SK-N-SH treated with all-trans-retinoic acid at 6 μM for 48 hours (cell line): Measurements from ENCODE around the gene ZNF736.
A peak's percentile ranks its signal among the peaks of the same experiment; 100 is the strongest.
"Not testable (repeated sequence)": the region's sequence is repeated elsewhere in the genome, so short reads cannot be mapped to it uniquely, and the experiment has no call there.

Experiments
- ATAC-seq: fragments of 200-7000 bp; cut with Tn5 transposase; 3 replicates; pipeline ENCODE4 v1.9.1; 2020; ENCODE audit warnings: mild to moderate bottlenecking, moderate library complexity
- BACH2 ChIP-seq: fragments of 250-450 bp; sonication (Bioruptor Pico); IDR thresholded peaks from 2 replicates; pipeline ENCODE4 v1.9.0; 2021; ENCODE audit warnings: mild to moderate bottlenecking, borderline replicate concordance
- CSDC2 ChIP-seq: fragments of 250-450 bp; sonication (Bioruptor Pico); IDR thresholded peaks from 2 replicates; pipeline ENCODE4 v1.5.0; 2020; ENCODE audit warnings: mild to moderate bottlenecking, moderate library complexity
- ESRRG ChIP-seq: fragments of 250-450 bp; sonication (Bioruptor Pico); IDR thresholded peaks from 2 replicates; pipeline ENCODE4 v1.6.1; 2021; ENCODE audit warnings: mild to moderate bottlenecking
- GLIS3 ChIP-seq: fragments of 250-450 bp; sonication (Bioruptor Pico); IDR thresholded peaks from 2 replicates; pipeline ENCODE4 v1.5.0; 2020; ENCODE audit warnings: mild to moderate bottlenecking, moderate library complexity
- ISL1 ChIP-seq: fragments of 250-450 bp; sonication (Bioruptor Pico); IDR thresholded peaks from 2 replicates; pipeline ENCODE4 v2.1.2; 2022; ENCODE audit warnings: mild to moderate bottlenecking, moderate library complexity
- POU6F1 ChIP-seq: fragments of 250-450 bp; sonication (Bioruptor Pico); IDR thresholded peaks from 2 replicates; pipeline ENCODE4 v1.8.0; 2021; ENCODE audit warnings: low read depth, mild to moderate bottlenecking, moderate library complexity, borderline replicate concordance
- PPARA ChIP-seq: fragments of 250-450 bp; sonication (Bioruptor Pico); IDR thresholded peaks from 2 replicates; pipeline ENCODE4 v1.5.0; 2020; ENCODE audit warnings: mild to moderate bottlenecking, borderline replicate concordance
- RARB ChIP-seq: fragments of 250-450 bp; sonication (Bioruptor Pico); IDR thresholded peaks from 2 replicates; pipeline ENCODE4 v1.8.0; 2021; ENCODE audit warnings: mild to moderate bottlenecking, moderate library complexity
- SNAI2 ChIP-seq: fragments of 250-450 bp; sonication (Bioruptor Pico); IDR thresholded peaks from 2 replicates; pipeline ENCODE4 v1.5.0; 2020; ENCODE audit warnings: mild to moderate bottlenecking, moderate library complexity
- TCF4 ChIP-seq: fragments of 250-450 bp; sonication (Bioruptor Pico); IDR thresholded peaks from 2 replicates; pipeline ENCODE4 v1.8.0; 2021; ENCODE audit warnings: mild to moderate bottlenecking, moderate library complexity, borderline replicate concordance
- TSHZ2 ChIP-seq: fragments of 250-450 bp; sonication (Bioruptor Pico); IDR thresholded peaks from 2 replicates; pipeline ENCODE4 v1.5.0; 2020; ENCODE audit warnings: mild to moderate bottlenecking, moderate library complexity
- ZFP3 ChIP-seq: fragments of 250-450 bp; sonication (Bioruptor Pico); IDR thresholded peaks from 2 replicates; pipeline ENCODE4 v1.5.0; 2020; ENCODE audit warnings: mild to moderate bottlenecking, moderate library complexity
- ZNF565 ChIP-seq: fragments of 450-650 bp; formaldehyde crosslinking; conservative IDR thresholded peaks from 2 replicates; pipeline ENCODE4 v1.5.0; 2020; ENCODE audit warnings: low read depth, mild to moderate bottlenecking, moderate library complexity
- ZNF70 ChIP-seq: fragments of 450-650 bp; formaldehyde crosslinking; IDR thresholded peaks from 2 replicates; pipeline ENCODE4 v1.5.0; 2020; ENCODE audit warnings: mild to moderate bottlenecking, moderate library complexity
- TF ChIP-seq, protein P1 (sequence below): fragments of 250-450 bp; sonication (Bioruptor Pico); IDR thresholded peaks from 2 replicates; pipeline ENCODE4 v1.5.1; 2020; ENCODE audit warnings: low read depth, mild to moderate bottlenecking, moderate library complexity
- TF ChIP-seq, protein P2 (sequence below): fragments of 250-450 bp; sonication (Bioruptor Pico); IDR thresholded peaks from 2 replicates; pipeline ENCODE4 v1.5.1; 2021; ENCODE audit warnings: mild to moderate bottlenecking, moderate library complexity

The ZNF736 gene

GRCh38 chr7:64312826-64313225 is 935 bp upstream of the ZNF736 start:
- TF ChIP-seq TCF4: no peak
- no peak for TF ChIP-seq CSDC2 (CRISPR knock-in tag)
- no peak for TF ChIP-seq SNAI2 (CRISPR knock-in tag)
- no peak for TF ChIP-seq TSHZ2 (CRISPR knock-in tag)
- no peak for TF ChIP-seq RARB (CRISPR knock-in tag)
- no peak for ATAC-seq

DNA sequence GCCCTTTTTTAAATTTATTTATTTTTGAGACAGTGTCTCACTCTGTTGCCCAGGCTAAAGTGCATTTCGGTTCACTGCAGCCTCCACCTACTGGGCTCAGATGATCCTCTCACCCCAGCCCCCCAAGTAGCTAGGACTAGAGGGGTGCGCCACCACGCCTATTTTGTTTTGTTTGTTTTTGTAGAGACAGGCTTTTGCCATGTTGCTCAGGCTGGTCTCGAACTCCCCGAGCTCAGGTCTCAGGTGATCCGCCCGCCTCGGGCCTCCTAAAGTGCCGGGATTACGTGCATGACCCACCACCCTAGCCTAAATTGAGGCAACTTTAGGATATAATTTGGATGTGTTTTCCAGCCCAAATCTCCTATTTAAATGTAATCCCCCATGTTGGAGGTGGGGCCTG is 805 bp downstream of the ZNF736 start:
- ATAC-seq: peak; percentile 0; the same call in 1 of the 3 replicates

DNA sequence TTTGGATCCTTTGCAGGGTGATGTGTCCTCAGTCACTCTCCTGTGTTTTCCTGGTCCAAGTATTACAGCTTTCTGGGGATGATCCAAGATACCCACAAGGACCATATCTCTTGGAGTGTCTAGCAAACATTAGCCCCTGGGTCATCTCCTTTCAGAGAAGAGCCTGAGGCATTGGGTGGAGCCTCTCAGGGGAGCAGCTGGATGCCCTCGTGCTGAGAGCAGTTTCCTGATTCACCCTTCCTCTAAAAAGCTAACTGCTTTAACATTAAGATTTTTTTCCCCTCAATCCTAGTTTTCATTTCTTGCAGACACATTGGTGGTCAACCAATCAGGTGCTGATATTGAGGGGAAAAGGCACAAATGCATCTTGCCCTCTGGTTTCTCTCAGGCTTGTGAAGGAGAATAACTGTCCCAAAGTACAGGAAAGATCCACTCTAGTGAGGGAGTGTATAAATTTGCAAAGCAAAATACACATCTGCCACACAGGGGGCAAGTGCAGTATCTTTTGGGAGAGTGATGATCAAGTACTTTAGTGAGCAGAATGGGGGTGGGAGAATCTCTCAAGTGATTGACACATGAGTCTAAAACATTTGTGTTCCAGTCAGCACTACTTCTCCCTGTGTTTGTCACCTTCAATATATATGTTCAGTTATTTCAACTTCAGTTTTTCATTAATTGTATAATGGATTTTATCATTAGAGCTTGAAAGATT is 2.4 kb downstream of the ZNF736 start:
- not testable (repeated sequence) for ATAC-seq

More for the DNA sequence above, 805 bp downstream of the ZNF736 start:
- TF ChIP-seq ZNF70 (CRISPR knock-in tag): no peak
- TF ChIP-seq, all 23 proteins: peak for 0

DNA sequence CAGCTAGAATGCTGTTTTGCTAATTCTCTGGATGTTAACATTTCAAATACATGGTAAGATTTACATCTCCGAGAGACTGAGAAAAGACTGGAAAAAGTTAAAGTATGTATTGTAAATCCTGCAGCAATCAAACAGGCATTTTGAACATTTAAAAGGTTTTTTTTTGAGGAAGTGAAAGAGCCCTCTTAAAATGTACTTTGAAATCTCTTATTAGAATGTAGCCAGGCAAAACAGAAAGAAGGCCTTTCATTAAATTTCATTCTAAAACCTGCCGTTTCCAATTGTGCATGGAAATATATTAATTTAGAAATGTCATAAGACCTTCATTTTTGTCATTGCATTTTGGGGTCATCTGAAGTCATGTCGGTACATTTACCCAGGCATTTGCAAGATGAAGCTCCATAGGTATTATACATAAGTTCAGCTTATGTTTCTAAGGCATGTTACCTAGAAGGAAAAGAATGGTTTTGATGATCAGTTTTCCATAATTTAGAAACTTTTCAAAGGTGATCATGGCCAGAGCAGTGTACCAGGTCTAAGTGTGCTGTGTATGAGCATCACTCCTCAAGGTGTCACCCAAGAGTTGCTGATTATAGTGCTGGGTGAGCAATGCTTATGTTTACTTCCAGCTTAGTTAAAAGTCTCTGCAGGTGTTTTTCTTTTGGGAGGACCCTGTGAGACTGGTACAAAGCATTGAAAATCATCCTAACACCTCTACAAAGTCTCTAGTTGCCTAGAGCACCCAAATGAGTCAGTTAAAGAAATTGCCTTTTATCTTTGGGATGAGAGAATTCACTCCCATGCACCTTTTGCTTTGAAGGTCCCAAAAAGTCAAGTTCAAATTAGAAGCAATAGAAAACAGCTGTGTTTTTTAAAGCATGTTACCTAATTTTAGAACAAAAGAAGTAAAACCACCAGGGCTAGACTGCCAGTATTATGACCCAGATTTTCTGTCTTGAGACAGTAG is 7.1 kb downstream of the ZNF736 start:
- TF ChIP-seq RARB (CRISPR knock-in tag): no peak
- TF ChIP-seq ZFP3: no peak
- no peak for TF ChIP-seq ZNF565 (CRISPR knock-in tag)
- no peak for TF ChIP-seq BACH2
- TF ChIP-seq, protein P1, sequence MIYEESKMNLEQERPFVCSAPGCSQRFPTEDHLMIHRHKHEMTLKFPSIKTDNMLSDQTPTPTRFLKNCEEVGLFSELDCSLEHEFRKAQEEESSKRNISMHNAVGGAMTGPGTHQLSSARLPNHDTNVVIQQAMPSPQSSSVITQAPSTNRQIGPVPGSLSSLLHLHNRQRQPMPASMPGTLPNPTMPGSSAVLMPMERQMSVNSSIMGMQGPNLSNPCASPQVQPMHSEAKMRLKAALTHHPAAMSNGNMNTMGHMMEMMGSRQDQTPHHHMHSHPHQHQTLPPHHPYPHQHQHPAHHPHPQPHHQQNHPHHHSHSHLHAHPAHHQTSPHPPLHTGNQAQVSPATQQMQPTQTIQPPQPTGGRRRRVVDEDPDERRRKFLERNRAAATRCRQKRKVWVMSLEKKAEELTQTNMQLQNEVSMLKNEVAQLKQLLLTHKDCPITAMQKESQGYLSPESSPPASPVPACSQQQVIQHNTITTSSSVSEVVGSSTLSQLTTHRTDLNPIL (CRISPR knock-in tag): no peak
- TF ChIP-seq CSDC2 (CRISPR knock-in tag): no peak
- TF ChIP-seq, all 23 proteins: peak for 0
- ATAC-seq: peak; percentile 41; the same call in 1 of the 3 replicates

DNA sequence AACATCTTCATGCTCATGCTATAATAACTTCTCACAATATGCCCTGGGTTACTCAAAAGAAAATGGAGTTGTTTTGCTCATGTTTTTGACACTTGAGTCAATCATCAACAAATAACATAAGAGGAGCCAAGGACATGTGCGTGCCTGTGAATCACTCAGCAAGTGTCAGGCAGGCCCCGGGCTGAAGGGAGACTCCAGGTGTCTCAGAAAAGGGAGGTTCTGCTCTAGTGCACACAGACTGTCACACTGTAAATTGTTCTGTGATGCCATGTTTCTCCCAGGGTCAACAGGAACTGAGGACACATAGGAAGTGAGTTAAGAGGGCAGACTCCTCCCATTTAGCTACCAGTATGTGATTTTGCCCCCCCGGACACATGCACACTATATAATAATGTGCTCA is 10.4 kb downstream of the ZNF736 start:
- ATAC-seq: not testable (repeated sequence)

GRCh38 chr7:64348713-64349210 is 35.0 kb downstream of the ZNF736 start:
- not testable (repeated sequence) for ATAC-seq

- TF ChIP-seq ISL1 (CRISPR knock-in tag) (no peak), TCF4 (no peak), GLIS3 (CRISPR knock-in tag) (no peak), PPARA (CRISPR knock-in tag) (no peak), ESRRG (CRISPR knock-in tag) (no peak), POU6F1 (CRISPR knock-in tag) (no peak), CSDC2 (CRISPR knock-in tag) (no peak), ZNF70 (CRISPR knock-in tag) (no peak)
- TF ChIP-seq, protein P2, sequence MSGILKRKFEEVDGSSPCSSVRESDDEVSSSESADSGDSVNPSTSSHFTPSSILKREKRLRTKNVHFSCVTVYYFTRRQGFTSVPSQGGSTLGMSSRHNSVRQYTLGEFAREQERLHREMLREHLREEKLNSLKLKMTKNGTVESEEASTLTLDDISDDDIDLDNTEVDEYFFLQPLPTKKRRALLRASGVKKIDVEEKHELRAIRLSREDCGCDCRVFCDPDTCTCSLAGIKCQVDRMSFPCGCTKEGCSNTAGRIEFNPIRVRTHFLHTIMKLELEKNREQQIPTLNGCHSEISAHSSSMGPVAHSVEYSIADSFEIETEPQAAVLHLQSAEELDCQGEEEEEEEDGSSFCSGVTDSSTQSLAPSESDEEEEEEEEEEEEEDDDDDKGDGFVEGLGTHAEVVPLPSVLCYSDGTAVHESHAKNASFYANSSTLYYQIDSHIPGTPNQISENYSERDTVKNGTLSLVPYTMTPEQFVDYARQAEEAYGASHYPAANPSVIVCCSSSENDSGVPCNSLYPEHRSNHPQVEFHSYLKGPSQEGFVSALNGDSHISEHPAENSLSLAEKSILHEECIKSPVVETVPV (CRISPR knock-in tag): no peak
- TF ChIP-seq, all 23 proteins: peak for 0
- no peak for ATAC-seq
These were observed 45.8 kb downstream of the ZNF736 start for GRCh38 chr7:64359543-64359942.
